Lower lobe of right lung (tissue), 2 donors: ENCODE measurements around the gene ERBIN. TPM values are rescaled to one million over a fixed set of nuclear protein-coding genes. Genes with fewer than 3 reads are reported as not detected.
"Not testable (repeated sequence)": the region's sequence is repeated elsewhere in the genome, so short reads cannot be mapped to it uniquely, and the experiment has no call there.

Source experiments
- ATAC-seq, 2 donors: fragments of 200-7000 bp; cut with Tn5 transposase; one replicate each; pipeline ENCODE4 v1.9.1; 2020 to 2022; ENCODE audit warnings: mild to moderate bottlenecking in 2 of 2, moderate library complexity in 2 of 2
- DNase-seq: peaks from one replicate; pipeline ENCODE4 v3.0.0-alpha.2; 2020
- H3K27ac ChIP-seq: fragments of 200-600 bp; one replicate; pipeline ENCODE4 v1.8.0; 2022
- H3K27me3 ChIP-seq: fragments of 200-600 bp; one replicate; pipeline ENCODE4 v1.8.0; 2022; ENCODE audit warnings: low read depth
- H3K36me3 ChIP-seq: fragments of 200-600 bp; one replicate; pipeline ENCODE4 v1.8.0; 2022; ENCODE audit warnings: mild to moderate bottlenecking
- H3K4me1 ChIP-seq: fragments of 200-600 bp; one replicate; pipeline ENCODE4 v1.8.0; 2022
- H3K4me3 ChIP-seq: fragments of 200-600 bp; one replicate; pipeline ENCODE4 v1.8.0; 2022; ENCODE audit warnings: mild to moderate bottlenecking
- H3K9me3 ChIP-seq: fragments of 200-600 bp; one replicate; pipeline ENCODE4 v1.8.0; 2022
- intact Hi-C: fragments of 100-400 bp; cut with DNase I; formaldehyde crosslinking; loops from one replicate; pipeline ENCODE4 v1.11.0; 2022
- total RNA-seq: library from RNA; stranded (reverse); fragmentation: NEBNext Ultra II Directional; extraction: Animal tissue kit (Norgen Biotek cat#: 25700); gene quantifications from one replicate; pipeline ENCODE4 v1.2.1, GENCODE V29; 2021
- TF ChIP-seq, protein P1 (sequence below): fragments of 200-600 bp; IDR thresholded peaks from one replicate; pipeline ENCODE4 v1.8.0; 2022; ENCODE audit warnings: antibody characterized with exemption, mild to moderate bottlenecking
- donor health status: DM: no; HTN: yes; CAD: no; lungs with severe emphysema.

The ERBIN gene
- total RNA-seq, 1 donor from 2014 or later, result 68.2 TPM

DNA sequence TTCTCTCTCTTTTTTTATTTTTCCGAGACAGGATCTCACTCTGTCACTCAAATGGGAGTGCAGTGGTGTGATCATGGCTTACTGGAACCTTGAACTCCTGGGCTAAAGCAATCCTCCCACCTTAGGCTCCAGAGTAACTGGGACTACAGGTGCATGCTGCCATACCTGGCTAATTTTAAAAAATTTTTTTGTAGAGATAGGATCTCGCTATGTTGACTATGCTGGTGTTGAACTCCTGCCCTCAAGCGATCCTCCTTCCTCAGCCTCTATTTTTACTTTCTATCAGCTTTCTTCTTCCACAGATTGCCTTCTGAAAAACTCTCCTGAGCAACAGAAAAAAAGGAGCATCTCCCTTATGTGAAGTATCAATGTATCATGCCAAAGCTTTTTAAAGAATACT is 14.1 kb upstream of the ERBIN start:
- DNase-seq, result no peak
- H3K27me3 ChIP-seq, result no peaks in the 10 kb centered on the region
- H3K27ac ChIP-seq, result no peak overlapping the region
- no peak overlapping the region for H3K4me3 ChIP-seq
- H3K36me3 ChIP-seq, result no peaks in the 10 kb centered on the region
- no peak for ATAC-seq
- H3K9me3 ChIP-seq, result no peaks in the 10 kb centered on the region
- TF ChIP-seq, protein P1, sequence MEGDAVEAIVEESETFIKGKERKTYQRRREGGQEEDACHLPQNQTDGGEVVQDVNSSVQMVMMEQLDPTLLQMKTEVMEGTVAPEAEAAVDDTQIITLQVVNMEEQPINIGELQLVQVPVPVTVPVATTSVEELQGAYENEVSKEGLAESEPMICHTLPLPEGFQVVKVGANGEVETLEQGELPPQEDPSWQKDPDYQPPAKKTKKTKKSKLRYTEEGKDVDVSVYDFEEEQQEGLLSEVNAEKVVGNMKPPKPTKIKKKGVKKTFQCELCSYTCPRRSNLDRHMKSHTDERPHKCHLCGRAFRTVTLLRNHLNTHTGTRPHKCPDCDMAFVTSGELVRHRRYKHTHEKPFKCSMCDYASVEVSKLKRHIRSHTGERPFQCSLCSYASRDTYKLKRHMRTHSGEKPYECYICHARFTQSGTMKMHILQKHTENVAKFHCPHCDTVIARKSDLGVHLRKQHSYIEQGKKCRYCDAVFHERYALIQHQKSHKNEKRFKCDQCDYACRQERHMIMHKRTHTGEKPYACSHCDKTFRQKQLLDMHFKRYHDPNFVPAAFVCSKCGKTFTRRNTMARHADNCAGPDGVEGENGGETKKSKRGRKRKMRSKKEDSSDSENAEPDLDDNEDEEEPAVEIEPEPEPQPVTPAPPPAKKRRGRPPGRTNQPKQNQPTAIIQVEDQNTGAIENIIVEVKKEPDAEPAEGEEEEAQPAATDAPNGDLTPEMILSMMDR, result no peak
- intact Hi-C loops, result no loop called here
- H3K4me1 ChIP-seq, result no peaks in the 10 kb centered on the region

DNA sequence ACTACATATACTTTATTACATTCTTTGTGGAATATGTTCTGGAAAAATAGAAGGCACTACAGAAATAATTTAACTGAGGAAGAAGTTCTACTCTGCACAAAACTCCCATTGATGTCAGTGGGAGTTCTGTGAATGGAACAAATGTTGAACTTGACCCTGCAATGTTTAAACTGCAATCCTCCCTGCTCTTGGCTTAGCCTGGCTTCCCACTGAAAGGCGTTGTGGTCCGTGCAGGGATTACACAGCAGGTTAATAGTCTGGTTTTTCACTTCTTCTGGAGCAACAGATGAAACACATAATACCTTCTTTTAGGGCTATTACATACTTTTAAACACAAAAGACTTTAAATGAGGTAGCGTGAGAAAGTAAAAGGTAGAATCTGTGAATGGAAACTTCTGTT is 12.9 kb upstream of the ERBIN start:
- intact Hi-C loops, result no loop called here
- no peak for ATAC-seq
- Histone ChIP-seq H3K27me3 (no peaks in the 10 kb centered on the region), H3K9me3 (no peaks in the 10 kb centered on the region), H3K4me1 (no peaks in the 10 kb centered on the region), H3K36me3 (no peaks in the 10 kb centered on the region), H3K4me3 (no peak overlapping the region), H3K27ac (no peak overlapping the region)
- TF ChIP-seq, protein P1, result no peak
- DNase-seq, result no peak

DNA sequence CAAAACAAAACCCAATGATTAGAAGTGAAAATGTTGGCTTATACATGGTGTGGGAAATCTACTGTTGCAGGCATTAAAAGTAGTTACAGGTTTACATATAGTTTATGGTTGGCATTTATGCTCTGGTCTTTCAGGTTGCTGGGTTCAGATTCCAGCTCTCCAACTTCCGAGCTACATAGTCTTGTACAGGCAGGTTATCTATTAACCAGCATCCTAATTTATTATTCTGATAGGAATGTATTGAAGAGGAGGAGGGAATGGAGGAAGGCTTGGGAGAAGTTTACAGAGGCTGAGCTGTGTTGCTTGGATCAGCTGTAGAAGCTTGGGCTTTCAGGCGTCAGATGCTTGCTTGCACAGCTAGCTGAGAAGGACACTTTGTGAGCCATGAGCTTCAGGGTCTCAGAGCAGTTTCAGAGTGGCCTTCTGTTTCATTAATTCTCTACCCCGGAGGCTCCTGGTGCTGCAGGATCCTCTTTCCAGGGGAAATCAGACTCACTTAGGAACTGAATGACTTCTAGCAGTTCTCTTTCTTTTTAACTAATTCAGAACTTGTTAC is 11.7 kb upstream of the ERBIN start:
- H3K9me3 ChIP-seq, result no peaks in the 10 kb centered on the region
- H3K27me3 ChIP-seq, result no peaks in the 10 kb centered on the region
- no peaks in the 10 kb centered on the region for H3K36me3 ChIP-seq
- TF ChIP-seq, protein P1, result no peak
- H3K4me1 ChIP-seq, result no peaks in the 10 kb centered on the region
- intact Hi-C loops, result no loop called here
- no peak overlapping the region for H3K27ac ChIP-seq
- DNase-seq (no peak), ATAC-seq (no peak)
- no peak overlapping the region for H3K4me3 ChIP-seq

DNA sequence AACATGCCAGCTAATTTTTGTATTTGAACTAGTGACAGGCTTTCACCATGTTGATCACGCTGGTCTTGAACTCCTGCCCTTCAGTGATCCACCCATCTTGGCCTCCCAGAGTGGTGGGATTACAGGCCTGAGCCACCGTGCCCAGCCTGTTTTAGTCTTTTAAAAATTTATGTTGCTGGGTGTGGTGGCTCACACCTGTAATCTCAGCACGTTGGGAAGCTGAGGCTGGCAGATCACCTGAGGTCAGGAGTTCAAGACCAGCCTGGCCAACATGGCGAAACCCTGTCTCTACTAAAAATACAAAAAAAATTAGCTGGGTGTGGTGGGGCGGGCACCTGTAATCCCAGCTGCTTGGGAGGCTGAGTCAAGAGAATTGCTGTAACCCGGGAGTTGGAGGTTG is 10.7 kb upstream of the ERBIN start:
- H3K27me3 ChIP-seq, H3K4me3 ChIP-seq, intact Hi-C loops, ATAC-seq, H3K9me3 ChIP-seq, H3K4me1 ChIP-seq, DNase-seq, H3K36me3 ChIP-seq, H3K27ac ChIP-seq: not testable (repeated sequence)

DNA sequence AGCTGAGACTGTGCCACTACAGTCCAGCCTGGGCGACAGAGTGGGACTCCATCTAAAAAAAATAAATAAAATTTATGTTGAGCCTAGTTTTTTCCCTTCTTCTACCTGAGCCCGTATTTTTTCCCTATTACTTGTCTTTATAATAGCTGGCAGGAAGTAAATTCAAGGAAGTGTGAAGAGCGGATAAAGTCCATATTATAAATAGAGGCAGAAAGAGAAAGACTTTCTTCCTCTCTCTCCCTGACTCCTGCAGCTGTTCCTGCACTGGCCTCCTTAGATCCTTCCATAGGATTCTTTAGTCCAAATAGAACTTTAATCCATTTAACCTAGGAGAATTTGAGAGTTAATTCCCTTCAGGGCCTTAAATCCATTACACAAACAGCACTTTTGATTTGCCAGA is 10.3 kb upstream of the ERBIN start:
- Histone ChIP-seq H3K36me3 (no peaks in the 10 kb centered on the region), H3K4me3 (no peak overlapping the region), H3K9me3 (no peaks in the 10 kb centered on the region), H3K4me1 (no peaks in the 10 kb centered on the region), H3K27me3 (no peaks in the 10 kb centered on the region), H3K27ac (no peak overlapping the region)
- DNase-seq (no peak), ATAC-seq (no peak)
- intact Hi-C loops, result no loop called here
- TF ChIP-seq, protein P1, result no peak

DNA sequence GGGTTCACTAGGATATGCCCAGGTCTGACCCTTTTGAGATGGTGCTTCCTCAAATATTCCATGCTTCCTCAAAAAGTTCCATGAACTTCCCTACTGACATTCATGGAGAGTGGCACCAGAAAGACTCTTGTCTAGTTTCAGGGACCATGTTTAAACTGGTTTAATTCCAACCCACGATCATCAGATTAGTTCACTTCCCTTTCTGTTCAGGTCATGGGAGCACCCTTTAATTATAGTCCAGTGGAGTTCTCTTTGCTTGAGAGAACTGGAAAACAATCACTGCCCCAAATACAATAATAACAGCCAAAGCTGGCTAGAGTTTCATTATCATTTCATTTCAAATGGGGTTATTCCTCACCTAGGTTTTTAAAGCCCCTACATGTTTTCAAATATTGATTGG is 9.7 kb upstream of the ERBIN start:
- Histone ChIP-seq H3K4me3 (no peak overlapping the region), H3K4me1 (no peaks in the 10 kb centered on the region), H3K27ac (no peak overlapping the region), H3K9me3 (no peaks in the 10 kb centered on the region), H3K36me3 (no peaks in the 10 kb centered on the region), H3K27me3 (no peaks in the 10 kb centered on the region)
- DNase-seq (no peak), ATAC-seq (no peak)
- TF ChIP-seq, protein P1, result no peak
- intact Hi-C loops, result no loop called here
